Measurements from ENCODE around the gene GTF3A.

The GTF3A gene

GRCh38 chr13:27411341-27411740 is 13.1 kb upstream of the GTF3A start (continued):
- TF ChIP-seq ZNF214 (tag by site-specific recombination; IDR thresholded peaks at IDR 0.05; ENCODE audit: borderline replicate concordance) = no peak
- no peak for TF ChIP-seq SP7 (tag by site-specific recombination; IDR thresholded peaks at IDR 0.05)

GRCh38 chr13:27415116-27415515 is 9.3 kb upstream of the GTF3A start:
- ChIA-PET CTCF (interaction anchor here (1.2 kb wide), 1 partner anchor 412 kb away, joined by 5 read pairs; no protein-coding TSS in a partner anchor), POLR2A (no interaction called here)
- TF ChIP-seq SCRT2 (tag by site-specific recombination; IDR thresholded peaks at IDR 0.05) = no peak
- no peak for TF ChIP-seq ZNF239 (tag by site-specific recombination; IDR thresholded peaks at IDR 0.05)
- no peak for TF ChIP-seq ZNF488 (tag by site-specific recombination; IDR thresholded peaks at IDR 0.05)
- no peak for TF ChIP-seq ZNF221 (tag by site-specific recombination; IDR thresholded peaks at IDR 0.05; ENCODE audit: borderline replicate concordance)
- no peak for TF ChIP-seq ZNF585B (tag by site-specific recombination; IDR thresholded peaks at IDR 0.05)
- no peak for TF ChIP-seq ZNF335 (tag by site-specific recombination; conservative IDR thresholded peaks at IDR 0.05)
- TF ChIP-seq ZFP69B (tag by site-specific recombination; IDR thresholded peaks at IDR 0.05) = no peak
- TF ChIP-seq ZSCAN5A (tag by site-specific recombination; IDR thresholded peaks at IDR 0.05) = no peak
- no peak for TF ChIP-seq ZNF518A (tag by site-specific recombination; conservative IDR thresholded peaks at IDR 0.05; ENCODE audit: low read depth)
- TF ChIP-seq GLI2 (tag by site-specific recombination; IDR thresholded peaks at IDR 0.05; ENCODE audit: borderline replicate concordance, low read depth) = no peak
- TF ChIP-seq GLIS2 (tag by site-specific recombination; IDR thresholded peaks at IDR 0.05) = no peak
- no peak for TF ChIP-seq ZNF211 (tag by site-specific recombination; IDR thresholded peaks at IDR 0.05; ENCODE audit: low read depth)
- no peak for TF ChIP-seq ZNF510 (tag by site-specific recombination; IDR thresholded peaks at IDR 0.05; ENCODE audit: insufficient replicate concordance)
- TF ChIP-seq ZNF324 (tag by site-specific recombination; IDR thresholded peaks at IDR 0.05) = no peak
- TF ChIP-seq KLF7 (tag by site-specific recombination; IDR thresholded peaks at IDR 0.05; ENCODE audit: borderline replicate concordance) = no peak
- TF ChIP-seq SALL2 (tag by site-specific recombination; IDR thresholded peaks at IDR 0.05; ENCODE audit: borderline replicate concordance) = no peak
- TF ChIP-seq ZNF707 (tag by site-specific recombination; IDR thresholded peaks at IDR 0.05) = no peak
- no peak for TF ChIP-seq ZNF169 (tag by site-specific recombination; IDR thresholded peaks at IDR 0.05)
- Histone ChIP-seq H3K4me3 (ENCODE audit: low read depth, low read length) (no peak overlapping the region), H3K9me3 (ENCODE audit: control insufficient read depth, insufficient read depth, low read depth, low read length) (no peaks in the 10 kb centered on the region), H3K27ac (ENCODE audit: extremely low read depth, low read depth, low read length) (no peak overlapping the region), H3K4me1 (ENCODE audit: control insufficient read depth, insufficient read depth, low read length) (no peaks in the 10 kb centered on the region), H3K36me3 (ENCODE audit: control insufficient read depth in 2 of 2, insufficient read depth in 1 of 2, low read length in 2 of 2) (no peaks in the 10 kb centered on the region)
